Neural cell (in vitro differentiated cells): Measurements from ENCODE around the gene RFC2. TPM values are rescaled to one million over a fixed set of nuclear protein-coding genes. Genes with fewer than 3 reads are reported as not detected.
"Not testable (repeated sequence)": the region's sequence is repeated elsewhere in the genome, so short reads cannot be mapped to it uniquely, and the experiment has no call there.

Experiments used
- H2AFZ ChIP-seq: fragments of 200-600, 300-800 bp; sonication (generic), shearing (Covaris generic); 2 replicates; pipeline ENCODE4 v1.6.0; 2014; ENCODE audit warnings: low read depth, mild to moderate bottlenecking, antibody characterized with exemption, low read length, moderate library complexity
- H3F3A ChIP-seq: fragments of 200-600 bp; shearing (Covaris generic); 2 replicates; pipeline ENCODE4 v1.6.1; 2016; ENCODE audit warnings: mild to moderate bottlenecking, moderate library complexity, mixed read lengths, antibody characterized with exemption, low read length; ENCODE audit not compliant: insufficient read depth, poor library complexity, severe bottlenecking
- H3K27ac ChIP-seq: fragments of 200-600, 300-800 bp; sonication (generic), shearing (Covaris generic); 2 replicates; pipeline ENCODE4 v1.5.1; 2014; ENCODE audit warnings: mild to moderate bottlenecking, low read length, moderate library complexity
- H3K27me3 ChIP-seq: fragments of 300-800, 200-600 bp; sonication (generic), shearing (Covaris generic); 2 replicates; pipeline ENCODE4 v1.6.0; 2014; ENCODE audit warnings: mild to moderate bottlenecking, low read depth, low read length, moderate library complexity; ENCODE audit not compliant: insufficient read depth
- H3K36me3 ChIP-seq: fragments of 300-800, 200-600 bp; sonication (generic), shearing (Covaris generic); 2 replicates; pipeline ENCODE4 v1.5.1; 2014; ENCODE audit warnings: mild to moderate bottlenecking, antibody characterized with exemption, low read length, moderate library complexity; ENCODE audit not compliant: insufficient read depth
- H3K4me2 ChIP-seq: fragments of 300-800, 200-600 bp; sonication (generic), shearing (Covaris generic); 2 replicates; pipeline ENCODE4 v1.6.0; 2014; ENCODE audit warnings: mild to moderate bottlenecking, low read length
- H3K4me3 ChIP-seq: fragments of 300-800, 200-600 bp; sonication (generic), shearing (Covaris generic); 2 replicates; pipeline ENCODE4 v1.5.1; 2014; ENCODE audit warnings: mild to moderate bottlenecking, low read length, moderate library complexity
- H3K79me2 ChIP-seq: fragments of 200-600 bp; shearing (Covaris generic); replicated peaks from 2 replicates; pipeline ENCODE4 v1.6.0; 2014; ENCODE audit warnings: mild to moderate bottlenecking, low read length, moderate library complexity; ENCODE audit not compliant: insufficient read depth
- H3K9ac ChIP-seq: fragments of 300-800, 200-600 bp; sonication (generic), shearing (Covaris generic); 2 replicates; pipeline ENCODE4 v1.6.1; 2016; ENCODE audit warnings: mild to moderate bottlenecking, low read length, mixed read lengths
- H3K9me2 ChIP-seq: fragments of 200-600 bp; shearing (Covaris generic); 2 replicates; pipeline ENCODE4 v1.6.1; 2016; ENCODE audit warnings: mild to moderate bottlenecking, low read length, mixed read lengths; ENCODE audit not compliant: insufficient read depth
- H3K9me3 ChIP-seq: fragments of 200-600, 300-800 bp; sonication (generic), shearing (Covaris generic); 2 replicates; pipeline ENCODE4 v1.6.1; 2016; ENCODE audit warnings: mild to moderate bottlenecking, mixed run types, low read length, moderate library complexity, mixed read lengths
- H4K20me1 ChIP-seq: fragments of 200-600 bp; shearing (Covaris generic); 2 replicates; pipeline ENCODE4 v1.6.1; 2016; ENCODE audit warnings: mild to moderate bottlenecking, mixed run types; ENCODE audit not compliant: insufficient read depth
- CTCF ChIP-seq: fragments of 450-650 bp; IDR thresholded peaks from 2 replicates; pipeline ENCODE4 v1.5.1; 2014; ENCODE audit warnings: antibody characterized with exemption, mild to moderate bottlenecking, moderate library complexity; ENCODE audit not compliant: poor library complexity, severe bottlenecking
- EP300 ChIP-seq: fragments of 450-650 bp; conservative IDR thresholded peaks from 2 replicates; pipeline ENCODE4 v1.6.1; 2014; ENCODE audit warnings: antibody characterized with exemption, mild to moderate bottlenecking, moderate library complexity; ENCODE audit not compliant: poor library complexity, severe bottlenecking
- EZH2 ChIP-seq: fragments of 200-600, 300-800 bp; shearing (Covaris generic), sonication (generic); IDR thresholded peaks from 2 replicates; pipeline ENCODE4 v1.6.1; 2014; ENCODE audit warnings: antibody characterized with exemption, low read length, borderline replicate concordance, mild to moderate bottlenecking; ENCODE audit not compliant: insufficient read depth, poor library complexity, severe bottlenecking
- MXI1 ChIP-seq: fragments of 450-650 bp; conservative IDR thresholded peaks from 2 replicates; pipeline ENCODE4 v1.6.1; 2014; ENCODE audit warnings: antibody characterized with exemption, mild to moderate bottlenecking; ENCODE audit not compliant: poor library complexity, severe bottlenecking
- POLR2AphosphoS5 ChIP-seq: IDR thresholded peaks from 2 replicates; pipeline ENCODE4 v1.6.1; 2012
- RAD21 ChIP-seq: fragments of 450-650 bp; conservative IDR thresholded peaks from 2 replicates; pipeline ENCODE4 v1.6.1; 2014; ENCODE audit warnings: antibody characterized with exemption, mild to moderate bottlenecking, moderate library complexity
- REST ChIP-seq: IDR thresholded peaks from 2 replicates; pipeline ENCODE4 v1.6.1; 2012; ENCODE audit warnings: borderline replicate concordance
- SMC3 ChIP-seq: fragments of 450-650 bp; conservative IDR thresholded peaks from 2 replicates; pipeline ENCODE4 v1.6.1; 2014; ENCODE audit warnings: antibody characterized with exemption, mild to moderate bottlenecking, moderate library complexity; ENCODE audit not compliant: poor library complexity
- TAF1 ChIP-seq: IDR thresholded peaks from 2 replicates; pipeline ENCODE4 v1.6.1; 2012; ENCODE audit warnings: low read depth
- polyA plus RNA-seq: library from polyadenylated mRNA; depleted of rRNA; stranded (reverse); fragments of >200 nt; gene quantifications from 2 replicates; pipeline ENCODE4 v1.2.3, GENCODE V29; 2014

RFC2 gene
- polyA plus RNA-seq, 1 donor from 2014 or later: 20.9 TPM

DNA sequence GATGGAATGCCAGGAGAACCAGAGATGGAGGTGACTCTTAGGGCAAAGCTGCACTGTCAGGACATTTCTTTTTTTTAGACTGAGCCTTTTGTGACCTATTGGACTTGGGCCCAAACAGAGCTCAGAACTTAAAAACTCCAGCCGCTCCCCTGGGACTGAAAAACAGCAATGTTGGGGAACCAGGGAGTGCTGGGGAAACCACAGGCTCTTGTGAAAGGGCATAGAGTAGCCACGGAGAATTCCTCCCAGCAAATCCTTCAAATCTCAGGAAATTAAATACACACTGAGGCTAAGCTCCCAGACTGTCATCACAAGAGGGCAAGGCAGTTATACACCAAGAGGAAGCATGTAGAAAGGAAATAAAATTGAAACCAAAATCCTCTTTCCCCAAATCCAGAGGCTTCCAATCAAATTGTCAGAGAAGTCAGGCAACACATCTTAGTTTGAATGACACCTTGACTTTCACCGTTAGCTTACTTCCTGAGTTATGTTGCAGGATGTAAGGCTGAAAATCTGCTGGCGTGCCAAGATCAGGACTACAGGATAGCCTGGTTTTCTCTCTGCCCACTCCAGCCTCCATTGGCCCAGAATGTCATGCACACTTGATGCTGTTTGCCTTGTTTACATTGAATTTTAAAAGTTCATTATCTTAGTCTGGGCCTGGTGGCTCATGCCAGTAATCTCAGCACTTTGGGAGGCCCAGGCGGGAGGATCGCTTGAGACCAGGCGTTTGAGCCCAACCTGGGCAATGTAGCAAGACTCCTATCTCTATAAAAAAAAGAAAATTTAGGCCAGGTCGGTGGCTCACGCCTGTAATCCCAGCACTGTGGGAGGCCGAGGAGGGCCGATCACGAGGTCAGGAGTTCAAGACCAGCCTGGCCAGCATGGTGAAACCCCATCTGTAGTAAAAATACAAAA lies 2.6 kb upstream of the RFC2 start:
- Histone ChIP-seq H4K20me1 (no peaks in the 10 kb centered on the region), H3K79me2 (peaks cover 23% of the 10 kb centered on the region), H3K27me3 (no peaks in the 10 kb centered on the region), H2AFZ (no peak overlapping the region), H3K36me3 (no peaks in the 10 kb centered on the region), H3K27ac (no peak overlapping the region), H3K4me3 (no peak overlapping the region), H3K9ac (no peak overlapping the region), H3K4me2 (no peak overlapping the region), H3K9me2 (no peaks in the 10 kb centered on the region), H3K9me3 (no peaks in the 10 kb centered on the region), H3F3A (no peaks in the 10 kb centered on the region)
- TF ChIP-seq REST (no peak), CTCF (no peak), TAF1 (no peak), RAD21 (no peak), EP300 (no peak), MXI1 (no peak), SMC3 (no peak), EZH2 (no peak), POLR2AphosphoS5 (no peak)

- H3K4me2 ChIP-seq, H3K9me2 ChIP-seq, H3K9me3 ChIP-seq, H3K9ac ChIP-seq, H4K20me1 ChIP-seq, H3K27me3 ChIP-seq, H3K27ac ChIP-seq, H2AFZ ChIP-seq, H3F3A ChIP-seq, H3K36me3 ChIP-seq: not testable (repeated sequence)
- peaks cover 23% of the 10 kb centered on the region for H3K79me2 ChIP-seq
- peak overlapping the region; percentile 100 for H3K4me3 ChIP-seq
Observed at GRCh38 chr7:74255461-74255860, 1.3 kb upstream of the RFC2 start.
